SK-N-SH (cell line): ENCODE data around the gene LIPM.

Experiments used
- FOXJ3 ChIP-seq: sonication (generic); formaldehyde crosslinking; IDR thresholded peaks from 2 replicates; pipeline ENCODE4 v1.5.1; 2020; ENCODE audit warnings: mild to moderate bottlenecking, missing genetic modification reagents
- GATA2 ChIP-seq: sonication (generic); formaldehyde crosslinking; IDR thresholded peaks from 2 replicates; pipeline ENCODE4 v1.5.0; 2020; ENCODE audit warnings: mild to moderate bottlenecking, missing genetic modification reagents
- TF ChIP-seq, protein P1 (sequence below): fragments of 200-600 bp; sonication (generic); IDR thresholded peaks from 2 replicates; pipeline ENCODE4 v1.6.1; 2017; ENCODE audit warnings: antibody characterized with exemption, mild to moderate bottlenecking, moderate library complexity
- TF ChIP-seq, protein P2 (sequence below): fragments of 150-350 bp; IDR thresholded peaks from 2 replicates; pipeline ENCODE4 v1.6.1; 2017; ENCODE audit warnings: antibody characterized with exemption, low read length, low read depth, borderline replicate concordance

DNA sequence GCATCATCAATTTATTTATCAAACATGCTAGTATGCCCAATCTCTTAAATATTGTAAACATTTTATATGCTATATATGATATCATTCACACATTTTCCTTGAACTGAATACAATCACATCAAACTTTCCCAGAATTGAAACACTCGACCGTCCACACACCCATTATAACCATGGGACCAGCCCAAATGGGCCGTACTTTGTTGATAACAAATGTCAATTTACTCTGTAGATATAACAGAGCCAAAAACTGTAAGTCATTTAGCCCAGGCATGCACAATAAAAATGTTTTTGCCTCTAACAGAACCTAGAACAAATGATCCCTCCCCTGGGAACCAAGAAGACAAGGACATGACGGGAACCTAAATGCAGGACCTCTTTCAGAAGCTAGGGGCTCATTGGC, 49.8 kb downstream of the LIPM start:
- TF ChIP-seq FOXJ3 (CRISPR knock-in tag) = no peak
- no peak for TF ChIP-seq GATA2 (CRISPR knock-in tag)
- TF ChIP-seq, protein P1, sequence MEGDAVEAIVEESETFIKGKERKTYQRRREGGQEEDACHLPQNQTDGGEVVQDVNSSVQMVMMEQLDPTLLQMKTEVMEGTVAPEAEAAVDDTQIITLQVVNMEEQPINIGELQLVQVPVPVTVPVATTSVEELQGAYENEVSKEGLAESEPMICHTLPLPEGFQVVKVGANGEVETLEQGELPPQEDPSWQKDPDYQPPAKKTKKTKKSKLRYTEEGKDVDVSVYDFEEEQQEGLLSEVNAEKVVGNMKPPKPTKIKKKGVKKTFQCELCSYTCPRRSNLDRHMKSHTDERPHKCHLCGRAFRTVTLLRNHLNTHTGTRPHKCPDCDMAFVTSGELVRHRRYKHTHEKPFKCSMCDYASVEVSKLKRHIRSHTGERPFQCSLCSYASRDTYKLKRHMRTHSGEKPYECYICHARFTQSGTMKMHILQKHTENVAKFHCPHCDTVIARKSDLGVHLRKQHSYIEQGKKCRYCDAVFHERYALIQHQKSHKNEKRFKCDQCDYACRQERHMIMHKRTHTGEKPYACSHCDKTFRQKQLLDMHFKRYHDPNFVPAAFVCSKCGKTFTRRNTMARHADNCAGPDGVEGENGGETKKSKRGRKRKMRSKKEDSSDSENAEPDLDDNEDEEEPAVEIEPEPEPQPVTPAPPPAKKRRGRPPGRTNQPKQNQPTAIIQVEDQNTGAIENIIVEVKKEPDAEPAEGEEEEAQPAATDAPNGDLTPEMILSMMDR = no peak
- TF ChIP-seq, protein P2, sequence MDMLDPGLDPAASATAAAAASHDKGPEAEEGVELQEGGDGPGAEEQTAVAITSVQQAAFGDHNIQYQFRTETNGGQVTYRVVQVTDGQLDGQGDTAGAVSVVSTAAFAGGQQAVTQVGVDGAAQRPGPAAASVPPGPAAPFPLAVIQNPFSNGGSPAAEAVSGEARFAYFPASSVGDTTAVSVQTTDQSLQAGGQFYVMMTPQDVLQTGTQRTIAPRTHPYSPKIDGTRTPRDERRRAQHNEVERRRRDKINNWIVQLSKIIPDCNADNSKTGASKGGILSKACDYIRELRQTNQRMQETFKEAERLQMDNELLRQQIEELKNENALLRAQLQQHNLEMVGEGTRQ = no peak
